Middle frontal gyrus (tissue), 1 donor: ENCODE results near the gene TEX13D.

Source experiments
- DNase-seq: peaks from one replicate; pipeline ENCODE4 v3.0.0-alpha.2; 2015; ENCODE audit warnings: low spot score; ENCODE audit errors: extremely low spot score

Gene TEX13D

DNA sequence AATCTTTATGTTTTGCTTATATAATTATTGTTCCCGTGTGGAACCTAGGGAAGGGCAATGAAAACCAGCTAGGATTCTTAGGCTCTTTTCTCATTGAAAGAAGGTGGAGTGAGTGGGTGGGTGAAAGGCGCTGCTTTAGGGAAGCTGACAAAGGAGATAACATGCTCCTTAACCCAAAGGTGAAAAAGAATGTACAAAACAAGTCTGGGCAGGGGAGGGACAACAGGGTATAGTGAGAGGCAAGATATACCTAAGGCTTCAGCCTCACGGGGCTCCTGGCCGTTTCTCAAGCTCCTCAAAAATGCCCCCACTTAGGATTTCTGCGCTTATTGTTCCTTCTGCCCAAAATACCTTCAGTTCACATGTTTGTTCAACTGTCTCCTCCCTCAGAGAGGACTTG, 15.7 kb downstream of the TEX13D start:
- DNase-seq, result no peak

DNA sequence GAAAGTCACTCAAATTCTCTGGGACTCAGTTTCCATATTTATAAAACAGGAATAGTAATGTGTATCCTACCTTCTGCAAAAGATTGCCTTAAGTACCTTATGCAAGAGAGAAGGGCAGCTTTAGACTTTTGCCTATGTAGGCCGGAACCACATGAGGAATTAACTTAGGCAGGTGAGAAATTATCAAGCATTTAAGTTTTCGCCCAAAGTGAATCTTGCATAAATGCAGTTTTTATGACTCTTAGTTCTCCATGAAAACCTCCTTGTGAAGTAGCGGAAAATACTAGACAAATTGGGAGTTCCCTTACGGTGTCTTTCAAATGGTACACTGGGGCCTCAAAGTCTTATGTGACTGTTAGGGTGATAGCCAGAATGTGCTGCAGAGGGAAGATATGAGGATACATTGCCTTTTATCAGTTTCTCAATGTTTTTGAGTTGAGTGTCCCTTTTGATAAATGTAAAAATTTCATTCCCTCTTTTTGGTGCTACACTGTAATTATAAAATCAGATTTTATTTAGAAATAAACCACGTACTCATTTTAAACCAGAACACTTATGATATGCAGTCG, 16.5 kb downstream of the TEX13D start:
- no peak for DNase-seq

DNA sequence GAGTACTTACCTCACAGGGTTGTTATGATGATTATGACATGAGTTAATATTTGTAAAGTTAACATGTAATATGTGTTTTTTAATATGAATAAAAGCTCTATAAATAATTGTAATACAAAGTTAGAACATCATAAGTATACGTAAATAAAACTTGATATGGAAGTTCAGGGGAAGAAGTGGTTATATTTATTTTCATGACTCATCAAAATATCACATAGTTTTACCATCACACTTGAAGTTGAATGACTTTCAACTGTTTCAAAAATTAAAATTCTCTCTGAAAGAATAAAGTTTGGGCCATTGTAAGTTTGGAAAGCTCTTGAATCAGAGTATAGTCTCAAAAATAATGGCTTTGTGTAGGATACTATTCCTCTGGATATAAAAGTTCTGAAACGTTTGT, 22.2 kb downstream of the TEX13D start:
- DNase-seq, result no peak

DNA sequence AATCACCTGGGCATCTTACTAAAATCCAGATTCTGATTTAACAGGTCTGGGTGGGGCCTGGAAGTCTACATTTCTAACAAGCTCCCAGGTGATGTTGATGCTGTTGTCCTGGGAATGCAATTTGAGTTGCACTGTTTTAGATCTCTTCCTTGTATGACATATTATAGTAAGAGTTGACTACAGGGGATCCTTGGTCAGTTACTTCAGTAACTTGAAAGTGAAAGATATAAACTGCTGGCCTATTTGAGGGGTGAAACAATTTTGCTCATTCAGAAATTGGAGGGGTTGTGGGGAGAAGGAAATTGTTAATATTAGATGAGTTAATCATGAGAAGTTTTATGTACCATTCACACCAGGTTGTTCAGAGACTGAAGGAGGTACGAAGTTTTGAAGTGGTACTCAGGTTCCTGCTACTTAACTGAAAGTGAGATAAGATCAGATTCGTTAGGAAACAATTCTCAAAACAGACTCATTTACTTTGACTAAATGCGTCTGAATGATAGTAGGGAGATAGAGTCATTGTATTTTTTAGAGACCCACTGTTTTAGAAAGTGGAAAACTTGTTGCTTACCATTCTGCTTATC, 26.4 kb downstream of the TEX13D start:
- DNase-seq, result no peak

DNA sequence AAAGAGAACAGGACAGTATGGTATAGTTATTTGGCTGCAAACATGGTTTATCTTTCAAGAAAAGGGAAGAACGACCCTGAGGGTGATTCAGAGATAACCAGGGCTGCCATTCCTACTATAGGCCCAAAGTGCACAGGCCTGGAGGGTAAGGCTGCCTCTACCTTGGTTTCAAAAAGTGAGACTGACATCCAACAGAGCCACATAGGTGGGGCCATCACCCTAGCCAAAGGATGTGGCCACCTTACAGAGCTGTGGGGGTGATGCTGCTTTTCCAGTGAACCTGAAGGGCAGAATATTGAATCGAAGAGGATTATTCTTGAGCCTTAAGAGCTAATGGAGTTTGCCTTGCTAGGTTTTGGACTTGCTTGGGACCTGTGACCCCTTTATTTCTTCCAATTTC, 29.6 kb downstream of the TEX13D start:
- DNase-seq, result no peak

DNA sequence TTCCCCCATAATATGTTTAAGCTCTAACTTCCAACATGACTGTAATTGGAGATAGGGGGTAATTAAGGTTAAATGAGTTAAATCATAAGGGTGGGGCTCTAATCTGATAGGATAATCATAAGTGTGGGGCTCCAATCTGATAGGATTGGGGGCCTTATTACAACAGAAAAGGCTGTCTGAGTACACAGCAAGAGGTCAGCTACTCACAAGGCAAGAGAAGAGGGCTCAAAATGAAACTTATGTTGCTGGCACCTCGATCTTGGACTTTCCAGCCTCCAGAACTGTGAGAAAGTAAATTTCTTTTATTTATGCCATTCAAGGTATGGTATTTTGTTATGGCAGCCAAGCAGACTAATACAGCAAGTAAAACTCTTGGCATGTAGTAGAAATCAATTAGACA, 30.3 kb downstream of the TEX13D start:
- DNase-seq, result no peak

DNA sequence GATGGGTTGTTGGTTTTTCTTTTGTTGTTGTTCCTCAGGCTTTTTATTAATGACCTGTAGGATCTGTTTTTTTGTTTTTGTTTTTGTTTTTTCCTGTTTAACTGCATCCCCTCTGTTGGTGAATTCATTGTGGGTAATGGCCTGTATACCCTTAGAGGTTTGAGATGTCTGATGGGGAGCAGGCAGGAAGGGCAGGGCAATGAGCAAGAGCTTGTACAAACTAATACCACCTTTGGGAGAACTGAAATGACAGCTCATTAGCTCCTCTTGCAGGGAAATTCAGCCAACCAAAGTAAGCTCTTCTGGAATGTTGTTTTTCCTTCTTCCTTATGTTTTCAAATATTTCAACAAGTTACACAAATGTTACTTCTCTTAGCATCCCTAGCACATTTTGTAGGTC, 37.3 kb downstream of the TEX13D start:
- no peak for DNase-seq

DNA sequence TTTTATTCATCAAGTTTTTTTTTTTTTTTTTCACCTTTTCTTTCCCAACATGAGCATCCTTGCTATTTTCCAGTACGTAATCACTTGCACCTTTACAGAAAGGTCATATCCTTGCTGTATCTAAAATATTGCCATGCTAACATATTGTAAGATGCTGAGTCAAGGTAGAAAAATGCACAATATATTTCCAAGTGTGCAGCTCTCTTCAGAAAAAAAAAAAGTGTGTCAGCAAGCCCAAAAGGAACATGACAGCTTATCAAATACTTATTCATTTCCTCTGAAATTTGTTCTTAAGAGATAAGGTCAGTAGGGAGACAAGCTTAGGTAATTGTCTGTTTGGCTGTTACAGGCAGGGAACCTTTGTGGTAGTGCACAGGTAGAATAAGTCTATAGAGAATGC, 40.9 kb downstream of the TEX13D start:
- DNase-seq, result no peak

DNA sequence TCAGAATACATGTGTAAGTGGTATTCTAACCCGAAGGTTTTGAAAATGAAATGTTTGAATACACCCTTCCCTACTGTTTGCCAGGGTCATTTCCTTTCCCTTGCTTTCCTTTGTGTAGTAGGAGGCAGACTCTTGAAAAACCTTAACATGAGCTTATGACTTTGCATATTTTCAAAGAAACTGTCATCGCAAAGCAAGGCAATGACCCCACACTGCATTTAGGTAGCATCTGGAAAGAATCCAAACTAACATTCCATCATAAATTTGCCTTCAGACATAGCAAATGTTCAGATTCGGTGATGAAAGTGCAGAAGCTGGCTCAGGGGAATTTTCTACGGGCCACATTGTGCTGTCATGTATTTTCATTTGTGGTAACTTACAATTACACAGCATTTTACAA, 46.2 kb downstream of the TEX13D start:
- no peak for DNase-seq

DNA sequence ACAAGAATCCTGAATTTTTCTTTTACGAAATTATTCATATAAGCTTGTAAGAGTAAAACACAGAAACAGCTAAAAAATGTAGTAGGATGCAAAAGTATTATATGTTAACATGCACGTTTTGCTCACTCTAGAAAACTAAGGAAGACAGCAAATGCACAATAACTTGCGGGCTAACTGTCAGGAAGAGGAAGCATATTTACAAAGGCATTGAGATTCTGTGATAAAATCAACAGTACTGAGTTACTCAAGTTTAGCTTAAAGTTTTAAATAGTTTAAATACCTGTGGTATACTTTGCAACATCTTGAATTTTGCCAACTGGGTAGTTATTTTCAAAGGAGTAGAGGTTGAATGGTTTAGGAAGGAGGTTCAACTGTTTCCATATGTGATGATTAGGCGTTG, 50.9 kb downstream of the TEX13D start:
- no peak for DNase-seq

DNA sequence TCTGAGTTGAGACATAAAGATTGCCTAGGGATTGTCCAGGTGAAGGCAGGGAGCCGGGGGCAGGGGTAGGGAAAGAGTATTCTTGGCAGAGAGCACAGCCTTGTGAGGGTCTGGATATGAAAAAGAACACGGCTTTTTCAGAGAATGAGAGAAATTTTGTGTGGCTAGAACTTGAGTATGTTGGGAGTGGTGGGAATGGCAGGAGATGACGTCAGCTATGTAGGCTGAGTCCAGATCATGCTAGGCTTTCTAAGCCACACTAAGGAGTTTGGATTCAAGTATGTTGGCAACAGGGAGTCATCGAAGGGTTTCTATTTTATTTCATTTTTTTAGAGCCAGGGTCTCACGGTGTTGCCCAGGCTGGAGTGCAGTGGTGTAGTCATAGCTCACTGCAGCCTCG, 53.9 kb downstream of the TEX13D start:
- no peak for DNase-seq
